ENCODE measurements around the gene JAZF1. TPM values are rescaled to one million over a fixed set of nuclear protein-coding genes. Genes with fewer than 3 reads are reported as not detected.

Gene JAZF1
- total RNA-seq, 1 donor from 2014 or later, result 16.1 TPM

- DNase-seq (ENCODE audit: low spot score), result no peak
Measured at GRCh38 chr7:28165961-28166955, 14.3 kb downstream of the JAZF1 start.

- no peak for DNase-seq (ENCODE audit: low spot score)
Measured at GRCh38 chr7:28165261-28165660, 15.3 kb downstream of the JAZF1 start.

GRCh38 chr7:28163949-28164348, 16.6 kb downstream of the JAZF1 start:
- no peak for DNase-seq (ENCODE audit: low spot score)

GRCh38 chr7:28161331-28161730, 19.3 kb downstream of the JAZF1 start:
- no peak for DNase-seq (ENCODE audit: low spot score)

- no peak for DNase-seq (ENCODE audit: low spot score)
Measured at GRCh38 chr7:28160551-28160991, 20.0 kb downstream of the JAZF1 start.

GRCh38 chr7:28157831-28158416, 22.7 kb downstream of the JAZF1 start:
- no peak for DNase-seq (ENCODE audit: low spot score)

- DNase-seq (ENCODE audit: low spot score), result no peak
Measured at GRCh38 chr7:28157076-28157745, 23.4 kb downstream of the JAZF1 start.

GRCh38 chr7:28156401-28156800, 24.2 kb downstream of the JAZF1 start:
- DNase-seq (ENCODE audit: low spot score), result no peak

- DNase-seq (ENCODE audit: low spot score), result no peak
Measured at GRCh38 chr7:28155964-28156363, 24.6 kb downstream of the JAZF1 start.

- no peak for DNase-seq (ENCODE audit: low spot score)
Measured at GRCh38 chr7:28155019-28155660, 25.5 kb downstream of the JAZF1 start.

GRCh38 chr7:28152594-28152993, 28.0 kb downstream of the JAZF1 start:
- DNase-seq (ENCODE audit: low spot score), result no peak

GRCh38 chr7:28151965-28152364, 28.6 kb downstream of the JAZF1 start:
- no peak for DNase-seq (ENCODE audit: low spot score)

GRCh38 chr7:28149291-28150101, 31.1 kb downstream of the JAZF1 start:
- no peak for DNase-seq (ENCODE audit: low spot score)

GRCh38 chr7:28145931-28146330, 34.7 kb downstream of the JAZF1 start:
- DNase-seq (ENCODE audit: low spot score), result no peak

- DNase-seq (ENCODE audit: low spot score), result no peak
Measured at GRCh38 chr7:28145090-28145626, 35.4 kb downstream of the JAZF1 start.

GRCh38 chr7:28144266-28144665, 36.3 kb downstream of the JAZF1 start:
- DNase-seq (ENCODE audit: low spot score), result no peak

GRCh38 chr7:28142650-28143049, 37.9 kb downstream of the JAZF1 start:
- no peak for DNase-seq (ENCODE audit: low spot score)

- DNase-seq (ENCODE audit: low spot score), result no peak
Measured at GRCh38 chr7:28140979-28141378, 39.6 kb downstream of the JAZF1 start.

GRCh38 chr7:28138837-28139236, 41.8 kb downstream of the JAZF1 start:
- no peak for DNase-seq (ENCODE audit: low spot score)

GRCh38 chr7:28137463-28137862, 43.1 kb downstream of the JAZF1 start:
- no peak for DNase-seq (ENCODE audit: low spot score)

GRCh38 chr7:28136885-28137284, 43.7 kb downstream of the JAZF1 start:
- DNase-seq (ENCODE audit: low spot score), result no peak
